K562 (cell line): ENCODE results near the gene LZTS3. TPM values are rescaled to one million over a fixed set of nuclear protein-coding genes. Genes with fewer than 3 reads are reported as not detected.

ENCODE experiments used
- ATF1 ChIP-seq, 2 experiments: fragments of 450-650 bp in 1 of 2; IDR thresholded peaks; 2 replicates each; pipeline ENCODE4 v1.6.1; 2016; ENCODE audit warnings: missing compliant biosample characterization in 1 of 2, missing genetic modification characterization in 1 of 2
- CBX2 ChIP-seq: fragments of 200-600 bp; sonication (generic); IDR thresholded peaks from one replicate; pipeline ENCODE4 v1.6.1; 2012; ENCODE audit warnings: mild to moderate bottlenecking, low read length, inconsistent platforms; ENCODE audit not compliant: insufficient read depth, poor library complexity, severe bottlenecking
- CEBPZ ChIP-seq: fragments of 150-350 bp; IDR thresholded peaks from 2 replicates; pipeline ENCODE4 v1.6.1; 2014; ENCODE audit warnings: low read depth, mild to moderate bottlenecking, low read length, borderline replicate concordance
- CREB1 ChIP-seq, 2 experiments: sonication (generic) in 1 of 2; formaldehyde crosslinking in 1 of 2; IDR thresholded peaks; 2 replicates each; pipeline versions ENCODE4 v1.6.1 to v1.8.0; 2012 to 2022; ENCODE audit warnings: inconsistent platforms in 1 of 2, mild to moderate bottlenecking in 1 of 2, missing genetic modification reagents in 1 of 2, moderate library complexity in 1 of 2
- ELK1 ChIP-seq: sonication (generic); formaldehyde crosslinking; IDR thresholded peaks from 2 replicates; pipeline ENCODE4 v1.8.1; 2022; ENCODE audit warnings: missing genetic modification reagents
- HMGN3 ChIP-seq: IDR thresholded peaks from 2 replicates; pipeline ENCODE4 v1.6.1; 2011; ENCODE audit warnings: borderline replicate concordance, low read depth, mild to moderate bottlenecking, mixed read lengths, low read length; ENCODE audit not compliant: insufficient read length; ENCODE audit errors: extremely low read depth
- ID3 ChIP-seq, 2 experiments: fragments of 250-450 bp in 1 of 2; fragments of 450-650 bp in 1 of 2; sonication (Bioruptor Pico) in 1 of 2; IDR thresholded peaks; 2 replicates each; pipeline versions ENCODE4 v1.6.1 to v1.8.0; 2016 to 2021; ENCODE audit warnings: mild to moderate bottlenecking in 2 of 2, moderate library complexity in 2 of 2, missing compliant biosample characterization in 1 of 2, missing genetic modification characterization in 1 of 2
- JUN ChIP-seq, 2 experiments: sonication (generic) in 1 of 2; formaldehyde crosslinking in 1 of 2; IDR thresholded peaks; 2 replicates each; pipeline versions ENCODE4 v1.6.1 to v1.8.0; 2012 to 2022; ENCODE audit warnings: borderline replicate concordance in 2 of 2, mild to moderate bottlenecking in 2 of 2, improper control_type of control experiment in 1 of 2, low read depth in 1 of 2, low read length in 1 of 2, missing genetic modification reagents in 1 of 2
- NR2C2 ChIP-seq, 2 experiments: fragments of 200-800 bp in 1 of 2; sonication (Bioruptor generic) in 1 of 2; sonication (generic) in 1 of 2; formaldehyde crosslinking in 1 of 2; IDR thresholded peaks; 2 replicates each; pipeline versions ENCODE4 v1.6.1 to v1.8.0; 2016 to 2022; ENCODE audit warnings: mild to moderate bottlenecking in 1 of 2, missing compliant biosample characterization in 1 of 2, missing genetic modification characterization in 1 of 2, missing genetic modification reagents in 1 of 2
- PATZ1 ChIP-seq: fragments of 250-450 bp; sonication (Bioruptor Pico); IDR thresholded peaks from 2 replicates; pipeline ENCODE4 v1.5.0; 2020; ENCODE audit warnings: mild to moderate bottlenecking, borderline replicate concordance
- SIN3A ChIP-seq, 2 experiments: fragments of 150-350 bp in 1 of 2; IDR thresholded peaks; 2 replicates each; pipeline ENCODE4 v1.6.1; 2011 to 2016; ENCODE audit warnings: borderline replicate concordance in 2 of 2, low read depth in 2 of 2, low read length in 2 of 2, mild to moderate bottlenecking in 2 of 2, moderate library complexity in 2 of 2; ENCODE audit not compliant: control insufficient read depth in 1 of 2
- SIN3B ChIP-seq: fragments of 450-650 bp; IDR thresholded peaks from 2 replicates; pipeline ENCODE4 v1.6.1; 2017; ENCODE audit warnings: low read depth, mild to moderate bottlenecking, moderate library complexity
- SMAD2 ChIP-seq: fragments of 150-350 bp; IDR thresholded peaks from 2 replicates; pipeline ENCODE4 v1.6.1; 2014; ENCODE audit warnings: low read depth, mild to moderate bottlenecking, low read length
- SMARCE1 ChIP-seq: fragments of 450-650 bp; IDR thresholded peaks from 2 replicates; pipeline ENCODE4 v1.7.1; 2016; ENCODE audit warnings: mild to moderate bottlenecking
- TCFL5 ChIP-seq: fragments of 250-450 bp; sonication (Bioruptor Pico); conservative IDR thresholded peaks from 2 replicates; pipeline ENCODE4 v1.6.1; 2021; ENCODE audit warnings: mild to moderate bottlenecking, moderate library complexity, matching md5 sums
- YBX1 ChIP-seq: fragments of 450-650 bp; IDR thresholded peaks from 2 replicates; pipeline ENCODE4 v1.7.1; 2016; ENCODE audit warnings: mild to moderate bottlenecking
- ZBED1 ChIP-seq: IDR thresholded peaks from 2 replicates; pipeline ENCODE4 v1.6.1; 2014
- ZNF561 ChIP-seq: fragments of 450-650 bp; formaldehyde crosslinking; conservative IDR thresholded peaks from 2 replicates; pipeline ENCODE4 v1.4.0; 2020; ENCODE audit warnings: mild to moderate bottlenecking, moderate library complexity
- polyA plus RNA-seq, 8 experiments: library from polyadenylated mRNA; depleted of rRNA in 4 of 8; stranded (reverse) in 5 of 8; unstranded in 3 of 8; fragments of >200 nt; fragmentation: Nextera tagmentation in 2 of 8; fragmentation: Illumina TruSeq in 1 of 8; extraction: Ambion mirVana in 2 of 8; extraction: Trizol in 1 of 8; gene quantifications; 2 replicates each; pipeline versions ENCODE4 v1.2.1 to v1.2.3, GENCODE V29; 2011 to 2014; ENCODE audit warnings: inconsistent platforms in 1 of 8, missing spikeins in 1 of 8
- total RNA-seq, 7 experiments: library from RNA; depleted of rRNA in 6 of 7; stranded (reverse); fragments of >200 nt in 6 of 7; fragmentation: Illumina TruSeq in 2 of 7; extraction: Trizol in 2 of 7; gene quantifications; 2 replicates each; pipeline versions ENCODE4 v1.2.1 to v1.2.3, GENCODE V29; 2011 to 2021; ENCODE audit warnings: low replicate concordance in 1 of 7

The LZTS3 gene
- total and polyA plus RNA-seq, 9 of the 15 experiments (the other 6 are each of a cell fraction or from before 2014, with no cell fraction given) = 0.07 to 2.9 (median 2.0) TPM

- TF ChIP-seq CREB1 (IDR thresholded peaks at IDR 0.05) (no peak; the same call in 1 of the 2 replicates), CREB1 (CRISPR knock-in tag; IDR thresholded peaks at IDR 0.05) (peak; percentile 55; the same call in 1 of the 2 replicates), YBX1 (no peak), SMARCE1 (no peak), TCFL5 (CRISPR knock-in tag) (no peak), ZBED1 (no peak), ATF1 (CRISPR knock-in tag; IDR thresholded peaks at IDR 0.05) (no peak), ATF1 (tag; IDR thresholded peaks at IDR 0.05) (peak; percentile 42; the same call in 1 of the 2 replicates), SMAD2 (no peak), ZNF561 (CRISPR knock-in tag) (no peak), SIN3B (0 out of 2 replicates have a peak, but pooled peaks have one; percentile 31), NR2C2 (CRISPR knock-in tag; IDR thresholded peaks at IDR 0.05) (no peak; the same call in 1 of the 2 replicates), NR2C2 (tag; IDR thresholded peaks at IDR 0.05) (no peak), CEBPZ (no peak), ELK1 (CRISPR knock-in tag) (no peak), PATZ1 (CRISPR knock-in tag) (no peak), SIN3A (IDR thresholded peaks at IDR 0.05; ENCODE audit: borderline replicate concordance in 2 of 2, control insufficient read depth in 1 of 2, low read depth in 2 of 2, low read length in 2 of 2) (peak; percentile 36 to 40; a peak in 2 of 4 replicates), CBX2 (no peak), ID3 (CRISPR knock-in tag; IDR thresholded peaks at IDR 0.05) (no peak), ID3 (tag; IDR thresholded peaks at IDR 0.05) (peak; percentile 19; the same call in 1 of the 2 replicates), JUN (IDR thresholded peaks at IDR 0.05; ENCODE audit: borderline replicate concordance, low read depth, low read length) (no peak), JUN (CRISPR knock-in tag; IDR thresholded peaks at IDR 0.05; ENCODE audit: borderline replicate concordance) (no peak), HMGN3 (no peak)
Measured at GRCh38 chr20:3204124-3204794, 30.9 kb upstream of the LZTS3 start, which contains the start of gene DDRGK1 (continued).
